Measurements from ENCODE around the gene CDC37L1. TPM values are rescaled to one million over a fixed set of nuclear protein-coding genes. Genes with fewer than 3 reads are reported as not detected.

CDC37L1 gene
- total RNA-seq, 4 donors from 2014 or later: 33.8 to 44.6 (median 37.3) TPM

DNA sequence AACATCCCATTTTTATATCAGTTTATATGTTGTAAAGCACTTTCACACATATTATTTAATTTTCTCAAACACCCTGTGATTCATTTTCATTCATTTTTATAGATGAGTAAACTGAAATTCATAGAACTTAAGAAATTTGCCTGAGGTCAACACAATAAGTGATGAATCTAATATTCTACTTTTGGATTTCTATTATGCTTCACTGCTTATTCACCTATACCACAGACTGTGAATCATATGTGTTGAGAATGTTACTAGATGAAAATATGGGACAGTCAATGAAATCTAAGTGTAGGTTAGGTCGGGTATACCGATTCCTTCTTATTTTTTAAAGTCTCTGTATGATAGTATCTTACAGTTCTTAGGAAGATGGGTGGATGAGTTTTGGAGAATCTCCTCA lies 24.8 kb downstream of the CDC37L1 start:
- H3K27ac ChIP-seq: no peak overlapping the region
- H3K4me3 ChIP-seq (replicated peaks in 1 of 3): no peak overlapping the region
- DNase-seq: no peak
- peaks cover 0 to 6% of the 10 kb centered on the region in 2 donors for H3K4me1 ChIP-seq
- 97 to 98% methylated on average over 2 of the region's 2 CpGs for WGBS, 2 donors
- TF ChIP-seq, protein P1, sequence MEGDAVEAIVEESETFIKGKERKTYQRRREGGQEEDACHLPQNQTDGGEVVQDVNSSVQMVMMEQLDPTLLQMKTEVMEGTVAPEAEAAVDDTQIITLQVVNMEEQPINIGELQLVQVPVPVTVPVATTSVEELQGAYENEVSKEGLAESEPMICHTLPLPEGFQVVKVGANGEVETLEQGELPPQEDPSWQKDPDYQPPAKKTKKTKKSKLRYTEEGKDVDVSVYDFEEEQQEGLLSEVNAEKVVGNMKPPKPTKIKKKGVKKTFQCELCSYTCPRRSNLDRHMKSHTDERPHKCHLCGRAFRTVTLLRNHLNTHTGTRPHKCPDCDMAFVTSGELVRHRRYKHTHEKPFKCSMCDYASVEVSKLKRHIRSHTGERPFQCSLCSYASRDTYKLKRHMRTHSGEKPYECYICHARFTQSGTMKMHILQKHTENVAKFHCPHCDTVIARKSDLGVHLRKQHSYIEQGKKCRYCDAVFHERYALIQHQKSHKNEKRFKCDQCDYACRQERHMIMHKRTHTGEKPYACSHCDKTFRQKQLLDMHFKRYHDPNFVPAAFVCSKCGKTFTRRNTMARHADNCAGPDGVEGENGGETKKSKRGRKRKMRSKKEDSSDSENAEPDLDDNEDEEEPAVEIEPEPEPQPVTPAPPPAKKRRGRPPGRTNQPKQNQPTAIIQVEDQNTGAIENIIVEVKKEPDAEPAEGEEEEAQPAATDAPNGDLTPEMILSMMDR (IDR thresholded peaks at IDR 0.05): no peak
- TF ChIP-seq POLR2A (IDR thresholded peaks at IDR 0.05): no peak
- H3K9me3 ChIP-seq: no peaks in the 10 kb centered on the region
- peaks cover under 1 to 16% of the 10 kb centered on the region in 2 donors for H3K36me3 ChIP-seq
- intact Hi-C loops (cut with DNase I): no loop called here
- no peaks in the 10 kb centered on the region for H3K27me3 ChIP-seq

- no peaks in the 10 kb centered on the region for H3K9me3 ChIP-seq
- peaks cover 0 to 5% of the 10 kb centered on the region in 2 donors for H3K4me1 ChIP-seq
- TF ChIP-seq, protein P1 (IDR thresholded peaks at IDR 0.05): no peak
- no peak for TF ChIP-seq POLR2A (IDR thresholded peaks at IDR 0.05)
- H3K27me3 ChIP-seq: no peaks in the 10 kb centered on the region
- no peak for DNase-seq
- peaks cover 0 to 16% of the 10 kb centered on the region in 2 donors for H3K36me3 ChIP-seq
- WGBS, 2 donors: 70 to 95% methylated on average over 2 of the region's 2 CpGs
- no peak overlapping the region for H3K27ac ChIP-seq
- intact Hi-C loops (cut with DNase I): no loop called here
- no peak overlapping the region for H3K4me3 ChIP-seq (replicated peaks in 1 of 3)
These were observed 26.7 kb downstream of the CDC37L1 start for GRCh38 chr9:4706021-4706420.

DNA sequence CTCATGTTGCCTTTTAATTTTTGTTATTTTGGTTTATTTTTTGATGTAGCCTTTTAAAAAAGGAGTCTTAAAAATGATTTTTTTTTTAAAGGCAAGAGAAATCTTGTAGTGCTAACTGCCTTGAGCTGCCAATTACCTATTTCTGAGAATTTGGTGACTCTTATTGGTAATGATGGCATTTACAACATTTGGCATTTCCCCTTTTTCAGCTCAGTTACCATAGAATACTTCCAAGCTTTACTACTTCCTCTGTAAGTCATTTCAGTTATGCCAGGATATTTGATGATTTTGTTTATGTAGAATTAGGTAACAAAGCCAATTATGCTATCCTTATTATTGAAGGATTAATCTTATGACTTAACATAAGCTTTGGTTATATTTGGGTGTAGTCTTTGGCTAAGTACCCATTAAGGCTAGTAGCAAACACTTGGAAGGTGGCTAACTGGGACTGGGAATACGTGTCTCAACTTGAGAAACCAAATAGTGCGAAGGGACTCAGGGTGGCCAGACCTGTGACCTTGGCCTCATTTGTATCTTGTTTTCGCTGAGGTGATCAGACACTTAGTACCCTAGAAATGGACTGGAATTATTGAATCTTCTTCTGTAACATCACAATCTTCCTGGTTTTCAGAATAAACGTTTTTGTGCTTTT lies 27.7 kb downstream of the CDC37L1 start:
- 75 to 87% methylated on average over 4 of the region's 4 CpGs for WGBS, 2 donors
- H3K9me3 ChIP-seq: no peaks in the 10 kb centered on the region
- peaks cover 0 to 16% of the 10 kb centered on the region in 2 donors for H3K36me3 ChIP-seq
- H3K27me3 ChIP-seq: no peaks in the 10 kb centered on the region
- no peak overlapping the region for H3K27ac ChIP-seq
- TF ChIP-seq POLR2A (IDR thresholded peaks at IDR 0.05): no peak
- TF ChIP-seq, protein P1 (IDR thresholded peaks at IDR 0.05): no peak
- H3K4me1 ChIP-seq: no peaks in the 10 kb centered on the region
- no peak overlapping the region for H3K4me3 ChIP-seq (replicated peaks in 1 of 3)
- intact Hi-C loops (cut with DNase I): no loop called here
- no peak for DNase-seq

- intact Hi-C loops (cut with DNase I): no loop called here
- Histone ChIP-seq H3K4me1 (no peaks in the 10 kb centered on the region), H3K4me3 (replicated peaks in 1 of 3) (no peak overlapping the region), H3K36me3 (peaks cover 0 to 9% of the 10 kb centered on the region in 2 donors), H3K9me3 (no peaks in the 10 kb centered on the region), H3K27ac (no peak overlapping the region), H3K27me3 (no peaks in the 10 kb centered on the region)
- no peak for DNase-seq
- no peak for TF ChIP-seq POLR2A (IDR thresholded peaks at IDR 0.05)
- TF ChIP-seq, protein P1 (IDR thresholded peaks at IDR 0.05): no peak
These were observed 30.0 kb downstream of the CDC37L1 start for GRCh38 chr9:4709380-4709779.

GRCh38 chr9:4713849-4714248 lies 34.5 kb downstream of the CDC37L1 start:
- TF ChIP-seq, protein P1 (IDR thresholded peaks at IDR 0.05): no peak
- TF ChIP-seq POLR2A (IDR thresholded peaks at IDR 0.05): no peak
- Histone ChIP-seq H3K27ac (no peak overlapping the region), H3K4me1 (no peaks in the 10 kb centered on the region), H3K4me3 (replicated peaks in 1 of 3) (no peak overlapping the region), H3K27me3 (no peaks in the 10 kb centered on the region), H3K9me3 (no peaks in the 10 kb centered on the region), H3K36me3 (peaks cover 24 to 29% of the 10 kb centered on the region in 2 donors)
- intact Hi-C loops (cut with DNase I): no loop called here
- WGBS, 2 donors: 56 to 64% methylated on average over 7 of the region's 7 CpGs
- DNase-seq: no peak

Measured in thyroid gland (tissue), 4 donors.